Hematopoietic multipotent progenitor cell treated with erythropoietin and hydrocortisone succinate and interleukin-3 and kit ligand, for 6 days (in vitro differentiated cells): ENCODE data around the gene CDC16.
A peak's percentile ranks its signal among the peaks of the same experiment; 100 is the strongest.

Source experiments
- DNase-seq: peaks from one replicate; pipeline ENCODE4 v3.0.0-alpha.2; 2015

The CDC16 gene

DNA sequence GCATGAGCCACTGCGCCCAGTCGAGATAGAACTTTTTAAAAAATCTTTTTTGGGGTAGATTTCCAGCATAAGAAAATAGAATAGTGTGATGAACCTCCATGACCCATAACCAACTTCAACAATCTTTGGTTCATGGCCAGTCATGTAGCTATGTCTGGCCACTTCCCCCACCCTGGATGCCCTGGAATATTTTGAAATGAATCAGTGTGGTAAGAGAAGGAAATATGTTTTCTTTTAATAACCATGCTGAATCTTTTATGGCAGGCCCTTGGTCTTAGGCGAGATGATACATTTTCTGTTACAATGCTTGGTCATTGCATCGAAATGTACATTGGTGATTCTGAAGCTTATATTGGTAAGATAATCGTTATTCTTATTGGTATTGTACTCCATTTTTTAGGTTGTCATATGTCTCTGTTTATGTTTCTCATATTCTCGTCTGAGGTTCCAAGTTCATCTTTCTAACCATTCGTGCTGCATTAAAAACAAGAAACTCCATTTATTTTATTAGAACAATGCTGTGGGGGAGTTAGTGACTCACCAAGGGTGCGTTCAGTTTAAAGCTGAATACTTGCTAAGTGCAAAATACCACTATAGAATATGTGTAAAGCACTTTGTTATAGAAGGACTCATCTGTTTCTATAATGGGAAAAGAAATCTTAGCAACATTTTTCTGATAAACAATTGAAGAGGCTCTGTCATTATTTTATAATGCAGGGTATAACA is 30.4 kb downstream of the CDC16 start:
- DNase-seq = no peak

DNA sequence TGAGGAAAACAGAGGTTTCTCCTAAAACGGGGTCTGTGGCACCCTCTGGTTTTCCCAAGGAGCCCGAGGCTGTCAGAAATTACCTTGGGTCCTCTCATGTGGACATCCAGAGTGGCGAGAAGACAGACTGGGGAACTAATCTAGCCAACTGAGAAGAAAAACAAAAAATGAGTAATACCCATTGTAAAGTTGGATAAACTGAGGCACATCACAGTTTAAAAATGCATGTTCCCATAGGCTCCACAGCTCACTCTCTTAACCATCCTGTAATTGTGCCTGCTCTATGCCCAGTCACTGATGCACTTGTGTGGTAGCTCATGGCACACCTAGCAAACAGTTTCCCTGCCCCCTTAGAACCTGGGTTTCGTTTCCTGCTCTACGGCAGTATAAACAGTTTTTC is 31.5 kb downstream of the CDC16 start:
- no peak for DNase-seq

GRCh38 chr13:114268344-114269280 is 33.9 kb downstream of the CDC16 start:
- no peak for DNase-seq

DNA sequence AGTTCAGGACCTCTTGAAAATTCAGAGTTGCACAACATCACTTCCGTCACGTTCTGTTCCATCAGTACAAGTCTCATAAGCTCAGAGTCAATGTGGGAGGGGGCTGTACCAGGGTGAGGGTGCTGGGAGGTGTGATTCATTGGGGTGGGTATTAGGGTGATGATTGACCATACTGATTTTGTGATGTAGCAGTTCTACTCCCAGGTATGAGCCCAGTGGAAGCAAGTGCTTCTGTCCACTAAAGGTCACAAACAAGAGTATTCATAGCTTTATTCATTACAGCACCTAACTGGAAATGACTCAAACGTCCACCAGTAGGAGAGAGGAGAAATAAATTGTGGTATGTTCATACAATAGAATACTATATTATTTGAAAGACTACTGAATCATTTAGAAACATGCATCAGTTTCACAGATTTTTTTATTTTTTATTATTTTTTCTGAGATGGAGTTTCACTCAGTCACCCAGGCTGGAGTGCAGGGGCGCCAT is 34.6 kb downstream of the CDC16 start:
- DNase-seq = no peak

DNA sequence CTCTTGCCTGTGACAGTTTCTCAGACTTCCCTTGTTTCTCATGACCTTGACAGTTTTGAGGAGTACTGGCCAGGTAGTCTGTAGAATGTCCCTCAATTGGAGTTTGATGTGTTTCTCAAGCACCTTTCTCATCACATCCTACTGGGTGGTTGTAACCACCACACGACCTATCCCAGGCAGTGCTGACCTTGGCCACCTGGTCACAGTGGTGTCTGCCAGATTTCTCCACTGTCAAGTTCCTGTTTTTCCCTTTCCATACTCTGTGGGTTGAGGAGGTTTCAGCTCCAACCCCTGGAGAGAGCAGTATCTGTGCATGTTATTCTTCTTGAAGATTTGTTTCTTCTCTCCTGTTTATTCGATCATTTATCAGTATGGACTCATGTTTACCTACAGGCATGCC is 38.3 kb downstream of the CDC16 start:
- DNase-seq = no peak

DNA sequence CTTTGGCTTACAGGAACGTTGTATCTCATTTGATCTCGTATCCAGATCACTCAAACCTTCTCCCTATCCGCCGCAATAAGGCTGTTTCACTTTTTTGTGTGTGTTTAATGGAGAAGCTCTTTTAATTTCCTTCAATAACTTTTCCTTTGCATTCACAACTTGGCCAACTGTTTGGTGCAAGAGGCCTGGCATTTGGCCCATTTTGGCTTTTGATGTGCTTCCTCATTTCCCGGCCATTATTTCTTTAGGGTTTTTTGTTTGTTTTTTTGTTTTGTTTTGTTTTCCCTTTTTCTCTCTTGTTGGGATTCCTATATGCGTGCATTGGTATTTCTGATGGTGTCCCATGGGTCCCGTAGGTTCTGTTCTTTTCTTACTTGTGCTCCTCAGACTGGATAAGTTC is 40.6 kb downstream of the CDC16 start:
- DNase-seq = peak; percentile 60

- peak; percentile 26 for DNase-seq
Observed at GRCh38 chr13:114279146-114279545, 44.4 kb downstream of the CDC16 start.

DNA sequence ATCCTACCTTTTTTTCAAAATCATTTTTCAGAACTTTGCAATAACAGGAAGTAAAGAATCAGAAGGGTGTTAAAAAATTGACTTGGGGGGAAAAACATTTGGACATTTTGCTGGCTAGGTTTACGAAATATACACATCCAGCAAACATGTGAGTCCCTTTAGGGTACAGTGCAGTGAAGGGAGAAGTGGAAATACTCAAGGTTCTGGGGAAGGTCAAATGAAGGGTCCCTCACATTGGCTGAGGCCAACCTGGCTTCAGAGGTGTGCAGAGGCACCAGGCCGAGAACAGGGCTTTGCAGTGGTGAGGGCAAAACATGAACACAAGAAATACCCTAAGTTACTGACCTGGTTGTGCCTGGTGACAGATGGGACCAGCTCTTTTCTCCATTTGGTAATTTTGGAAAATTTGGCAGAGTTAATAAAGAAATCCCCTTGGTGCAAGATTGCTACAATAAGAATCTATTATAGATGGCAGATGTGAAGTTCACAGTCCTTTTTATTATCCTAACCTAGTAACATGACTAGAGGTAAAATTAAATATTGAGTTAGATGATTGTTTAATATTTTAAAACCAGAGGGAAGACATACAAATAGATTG is 45.2 kb downstream of the CDC16 start:
- no peak for DNase-seq

DNA sequence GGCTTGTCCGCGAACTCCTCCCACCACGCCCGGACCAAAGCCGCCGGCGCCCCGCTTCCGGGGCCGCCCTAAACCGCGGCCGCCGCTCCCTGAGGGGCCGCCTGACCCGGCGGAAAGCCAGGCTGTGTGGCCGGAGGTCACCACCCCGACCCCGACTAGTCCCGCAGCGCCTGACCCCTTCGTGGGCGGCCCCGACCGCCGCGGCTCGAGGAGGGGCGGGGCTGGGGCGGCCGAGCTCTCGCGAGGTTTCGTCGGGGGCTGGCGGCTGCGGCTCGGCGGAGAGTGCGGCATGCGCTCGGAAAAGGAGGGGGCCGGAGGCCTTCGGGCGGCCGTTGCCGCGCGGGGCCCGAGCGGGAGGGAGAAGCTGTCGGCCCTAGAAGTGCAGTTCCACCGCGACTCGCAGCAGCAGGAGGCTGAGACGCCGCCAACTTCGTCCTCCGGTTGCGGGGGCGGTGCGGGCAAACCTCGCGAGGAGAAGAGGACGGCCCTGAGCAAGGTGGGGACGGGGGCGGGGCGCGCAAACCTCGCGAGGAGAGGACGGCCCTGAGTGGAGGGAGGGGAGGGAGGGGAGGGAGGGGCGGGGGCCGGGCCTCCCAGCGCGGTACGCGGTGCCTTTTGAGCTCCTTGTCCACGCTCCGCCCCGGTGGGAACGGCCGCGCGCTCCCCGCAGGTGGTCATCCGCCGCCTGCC is 46.8 kb downstream of the CDC16 start, which contains the start of gene UPF3A:
Gene UPF3A, plus strand, starts transcription at position 251 of the 690 bp plus-strand sequence. Its CDS starts 39 bp downstream, at position 290.
- DNase-seq = peak; percentile 94

DNA sequence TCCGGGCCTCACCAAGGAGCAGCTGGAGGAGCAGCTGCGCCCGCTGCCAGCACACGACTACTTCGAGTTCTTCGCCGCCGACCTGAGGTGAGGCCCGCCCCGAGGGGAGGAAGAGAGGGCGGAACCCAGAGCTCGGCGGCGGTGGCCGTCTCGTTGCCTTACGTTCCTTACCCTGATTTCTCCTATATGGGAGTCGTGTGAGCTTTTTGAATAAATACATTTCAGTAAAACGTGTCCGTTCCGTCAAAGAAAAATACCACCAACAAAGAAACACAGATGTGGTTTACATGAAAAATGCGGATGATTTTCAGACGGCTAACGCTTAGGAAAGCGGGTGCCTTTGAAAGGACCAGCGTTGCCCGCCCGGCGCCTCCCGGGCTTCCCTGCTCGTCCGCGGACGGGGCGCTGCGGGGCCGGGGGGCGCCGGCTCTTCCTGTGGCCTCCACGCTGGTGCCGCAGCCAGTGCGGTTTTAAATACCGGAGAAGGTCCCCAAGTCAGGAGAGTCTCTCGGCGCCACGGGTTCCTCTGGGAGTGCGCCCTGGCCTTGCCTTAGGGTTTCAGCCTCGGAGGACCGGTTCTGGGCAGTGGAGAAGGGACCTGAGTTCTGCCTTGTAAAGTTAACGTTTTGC is 47.5 kb downstream of the CDC16 start:
- DNase-seq = peak; percentile 88

GRCh38 chr13:114283576-114283975 is 48.9 kb downstream of the CDC16 start:
- peak; percentile 64 for DNase-seq

DNA sequence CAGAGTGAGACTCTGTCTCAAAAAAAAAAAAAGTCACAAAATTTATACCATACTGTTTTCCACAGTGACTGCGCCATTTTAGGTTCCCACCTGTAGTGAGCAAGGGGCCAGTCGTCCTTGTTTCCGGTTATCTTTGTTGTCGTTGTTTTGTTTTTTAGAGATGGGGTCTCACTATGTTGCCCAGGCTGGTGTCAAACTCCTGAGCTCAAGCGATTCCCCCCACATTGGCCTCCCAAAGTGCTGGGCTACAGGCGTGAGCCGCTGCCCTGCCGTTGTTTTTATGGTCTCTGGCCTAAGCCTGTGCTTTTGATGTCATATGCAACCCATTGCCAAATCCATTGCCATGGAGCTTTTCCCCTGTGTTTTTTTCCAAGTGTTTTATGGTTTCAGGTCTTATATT is 50.0 kb downstream of the CDC16 start:
- DNase-seq = no peak

- no peak for DNase-seq
Observed at GRCh38 chr13:114285166-114285808, 50.6 kb downstream of the CDC16 start.

- DNase-seq = no peak
Observed at GRCh38 chr13:114286808-114287207, 52.1 kb downstream of the CDC16 start.

- DNase-seq = no peak
Observed at GRCh38 chr13:114288157-114288591, 53.5 kb downstream of the CDC16 start.

DNA sequence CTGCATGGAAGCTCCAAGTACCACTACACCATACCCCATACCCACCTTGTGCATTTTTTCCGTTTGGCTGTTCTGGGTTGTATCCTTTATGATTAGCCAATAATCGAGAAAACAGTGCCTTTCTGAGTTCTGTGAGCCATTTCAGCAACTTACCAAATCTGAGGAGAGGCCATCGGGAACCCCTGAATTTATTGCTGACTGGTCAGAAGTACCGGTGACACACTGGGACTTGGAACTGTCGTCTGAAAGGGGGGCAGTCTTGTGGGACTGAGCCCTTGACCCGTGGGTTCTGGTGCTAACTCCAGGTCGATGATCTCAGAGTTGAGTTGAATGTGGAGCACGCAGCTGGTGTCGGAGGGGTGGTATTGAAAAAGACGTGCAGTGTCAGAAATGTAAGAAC is 61.8 kb downstream of the CDC16 start:
- no peak for DNase-seq

GRCh38 chr13:114296902-114297301 is 62.2 kb downstream of the CDC16 start:
- DNase-seq = no peak

- DNase-seq = no peak
Observed at GRCh38 chr13:114298866-114299265, 64.2 kb downstream of the CDC16 start.

DNA sequence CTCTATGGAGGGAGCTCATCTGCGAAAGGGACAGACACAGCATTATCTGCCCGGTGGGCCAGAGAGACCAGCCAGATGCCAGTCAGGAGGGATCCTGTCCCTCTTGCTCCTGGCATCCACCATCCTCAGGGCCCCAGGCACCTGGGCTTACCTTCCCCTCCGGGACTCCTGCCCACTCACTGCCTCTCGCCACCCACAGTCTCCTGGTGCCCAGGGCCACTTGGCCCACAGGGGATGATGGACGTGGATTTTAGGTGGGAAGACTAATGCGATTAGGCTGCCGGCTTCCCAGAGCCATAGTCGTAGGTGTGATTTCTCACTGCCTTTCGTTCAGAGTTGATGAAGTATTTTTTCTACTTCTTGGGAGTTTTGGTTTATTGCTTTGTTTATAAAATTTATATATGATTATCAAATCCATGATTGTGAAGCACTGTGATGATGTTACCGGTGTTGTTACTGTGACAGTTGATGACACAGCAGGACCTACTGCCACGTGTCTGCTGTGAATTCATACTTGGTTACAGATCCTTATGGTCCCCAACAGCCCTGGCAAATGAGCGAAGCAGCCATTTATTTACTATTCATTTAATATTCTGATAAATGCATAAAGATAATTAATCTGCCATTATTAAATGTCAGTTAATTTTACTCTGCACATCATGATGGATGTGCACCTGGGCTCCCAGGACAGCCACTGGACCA is 65.1 kb downstream of the CDC16 start:
- no peak for DNase-seq

DNA sequence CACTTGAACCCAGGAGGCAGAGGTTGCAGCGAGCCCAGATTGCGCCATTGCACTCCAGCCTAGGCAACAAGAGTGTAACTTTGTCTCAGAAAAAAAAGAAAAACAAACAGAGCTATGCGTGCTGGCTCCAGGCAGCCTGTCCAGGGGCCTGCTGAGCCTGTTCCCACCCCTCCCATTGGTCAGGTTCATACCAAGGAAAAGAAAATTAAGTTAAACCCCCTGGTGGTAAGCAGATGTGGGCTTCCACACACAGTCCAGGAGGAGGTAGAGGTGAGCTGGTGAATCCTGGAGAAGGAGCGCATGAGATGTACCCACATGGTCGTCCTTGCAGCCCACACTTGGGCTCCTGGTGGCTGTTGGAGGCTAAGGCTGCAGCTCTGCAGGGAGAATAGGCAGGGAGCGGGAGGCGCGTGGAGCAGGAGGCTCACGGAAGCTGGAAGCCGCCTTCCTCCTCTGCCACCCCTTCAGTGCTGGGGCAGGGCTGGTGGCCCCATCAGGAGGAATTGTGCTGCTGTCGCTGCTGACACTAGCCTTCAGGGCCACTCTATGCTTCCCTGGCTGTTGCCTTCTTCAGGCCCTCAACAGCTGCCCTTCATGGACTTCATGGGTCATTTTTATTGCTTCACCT is 69.1 kb downstream of the CDC16 start:
- DNase-seq = no peak
